Measurements from ENCODE around the gene ZNF134. TPM values are rescaled to one million over a fixed set of nuclear protein-coding genes. Genes with fewer than 3 reads are reported as not detected.

The ZNF134 gene
- total RNA-seq, 2 experiments from 2014 or later: 24.6 to 25.7 TPM

DNA sequence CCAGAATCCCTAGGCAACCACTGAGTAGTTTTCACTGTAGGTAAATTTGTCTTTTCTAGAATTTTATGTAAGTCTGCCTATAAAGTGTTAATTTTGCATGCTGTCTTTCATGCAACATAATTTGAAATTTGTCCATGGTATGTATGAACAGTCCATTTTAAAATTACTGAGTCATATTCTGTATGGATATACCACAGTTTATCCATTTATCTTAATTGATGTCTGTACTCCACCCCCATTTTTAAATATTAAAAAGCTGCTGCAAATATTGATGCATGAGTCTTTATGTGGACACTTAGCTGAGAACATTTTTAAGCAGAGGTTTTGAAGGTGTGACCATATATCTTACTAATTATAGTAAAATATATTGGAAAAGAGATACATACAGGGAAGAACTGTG, 9.0 kb downstream of the ZNF134 start:
- Histone ChIP-seq H3K36me3 (ENCODE audit: insufficient read depth, low read length) (peaks cover 48% of the 10 kb centered on the region), H3K9me3 (ENCODE audit: control insufficient read depth in 1 of 2, insufficient read depth in 1 of 2, low read length in 2 of 2) (peaks cover 58 to 90% of the 10 kb centered on the region in 2 experiments), H3K27me3 (ENCODE audit: control insufficient read depth in 1 of 2, insufficient read depth in 2 of 2, low read length in 2 of 2) (no peaks in the 10 kb centered on the region), H3K27ac (ENCODE audit: low read depth in 1 of 2, low read length in 2 of 2) (no peak overlapping the region), H3K4me1 (ENCODE audit: insufficient read depth, low read length) (no peaks in the 10 kb centered on the region), H3K4me3 (ENCODE audit: low read length) (no peak overlapping the region)
- Mint-ChIP-seq H3K4me3 (no peak overlapping the region), H3K27me3 (no peaks in the 10 kb centered on the region), H3K4me1 (ENCODE audit: low read depth) (no peaks in the 10 kb centered on the region), H3K36me3 (ENCODE audit: low read depth) (peaks cover 77% of the 10 kb centered on the region), H3K9me3 (peaks cover 20% of the 10 kb centered on the region), H3K27ac (no peak overlapping the region)
- ATAC-seq (ENCODE audit: poor library complexity) (no peak), DNase-seq (no peak)
- TF ChIP-seq CTCF (IDR thresholded peaks at IDR 0.05): no peak
- intact Hi-C loops (cut with DNase I, micrococcal nuclease): no loop called here
- CTCF ChIA-PET: no interaction called here
- POLR2A ChIA-PET: interaction anchor here (0.5 kb wide), 1 partner anchor 171 kb away, joined by 5 read pairs; no protein-coding TSS in a partner anchor

DNA sequence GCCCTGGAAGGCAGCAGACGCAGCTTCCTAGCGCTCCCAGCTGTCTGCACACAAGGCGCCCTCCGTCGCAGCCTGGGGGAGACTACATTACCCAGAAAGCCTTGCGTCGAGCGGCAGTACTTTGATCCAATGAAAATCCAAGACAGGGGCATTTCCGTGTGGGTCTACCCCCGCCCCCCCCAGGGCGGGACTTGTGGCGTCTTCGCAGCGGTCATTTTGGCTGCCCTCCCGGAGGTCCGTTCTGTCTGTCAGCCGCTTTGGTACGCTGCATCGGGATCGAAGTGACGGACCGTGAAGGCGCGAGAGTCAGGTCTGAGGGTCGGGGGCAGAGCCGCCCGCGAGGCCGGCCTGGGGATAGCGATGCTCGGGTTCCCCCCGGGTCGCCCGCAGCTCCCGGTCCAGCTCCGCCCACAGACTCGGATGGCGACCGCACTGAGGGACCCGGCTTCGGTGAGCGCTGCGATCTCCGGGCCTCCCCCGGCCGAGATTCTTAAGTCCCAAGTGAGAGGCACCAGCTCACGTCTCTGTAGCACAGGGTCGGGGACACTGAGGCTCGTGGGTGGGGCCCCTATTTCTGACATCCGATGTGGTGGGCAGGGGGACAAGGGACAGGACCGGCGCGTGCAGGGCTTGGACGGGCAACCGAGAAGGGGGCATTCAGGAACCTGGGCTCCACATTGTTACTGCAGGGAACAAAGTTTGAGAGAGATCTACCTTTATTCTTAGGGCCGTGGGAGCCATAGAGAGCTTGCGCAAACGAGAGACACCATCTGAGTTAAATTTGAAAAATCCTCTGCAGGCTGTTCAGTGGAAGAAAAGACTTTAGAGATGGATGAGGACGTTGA, 19.2 kb downstream of the ZNF134 start, which contains the start of gene ZNF211:
ZNF211 (plus strand) TSS at position 182 of the 845 bp plus-strand sequence; CDS start at position 361, 179 bp downstream.
- POLR2A ChIA-PET: interaction anchor here (0.6 to 2.3 kb wide), 20 partner anchors 8 to 640 kb away, joined by 3 to 13 read pairs (median 4); partner anchors contain the start of genes ZIK1, ZNF134, ZNF154 and ZNF274
- Histone ChIP-seq H3K4me3 (ENCODE audit: low read length) (peak within 1 kb of the TSS; percentile 87), H3K27ac (ENCODE audit: low read depth in 1 of 2, low read length in 2 of 2) (peak within 1 kb of the TSS; percentile 69 to 72), H3K27me3 (ENCODE audit: control insufficient read depth in 1 of 2, insufficient read depth in 2 of 2, low read length in 2 of 2) (no peaks in the 10 kb centered on the region), H3K9me3 (ENCODE audit: control insufficient read depth in 1 of 2, insufficient read depth in 1 of 2, low read length in 2 of 2) (peaks cover 15 to 23% of the 10 kb centered on the region in 2 experiments), H3K36me3 (ENCODE audit: insufficient read depth, low read length) (peaks cover 38% of the 10 kb centered on the region), H3K4me1 (ENCODE audit: insufficient read depth, low read length) (peaks cover 19% of the 10 kb centered on the region)
- H3K4me1 Mint-ChIP-seq (ENCODE audit: low read depth): peaks cover 31% of the 10 kb centered on the region
- CTCF ChIA-PET: interaction anchor here (0.6 to 1.7 kb wide), 3 partner anchors 49 to 529 kb away, joined by 3 to 8 read pairs (median 3); partner anchors contain the start of gene ZNF551
- H3K9me3 Mint-ChIP-seq: peaks cover 17% of the 10 kb centered on the region
- DNase-seq: peak; percentile 73 to 95 (median 84)
- H3K36me3 Mint-ChIP-seq (ENCODE audit: low read depth): peaks cover 70% of the 10 kb centered on the region
- intact Hi-C loops (cut with DNase I, micrococcal nuclease): loop anchor here (1.0 to 5.0 kb wide), 7 partner anchors 19 to 524 kb away; partner anchors contain the start of genes ZNF134 (in 2 of the 2), ZNF416 (in 2 of the 2), ZNF417 (in 1 of the 2) and ZNF551 (in 1 of the 2)
- no peak for TF ChIP-seq CTCF (IDR thresholded peaks at IDR 0.05)
- ATAC-seq (ENCODE audit: poor library complexity): peak; percentile 99
- H3K27ac Mint-ChIP-seq: peak within 1 kb of the TSS; percentile 76
- no peaks in the 10 kb centered on the region for H3K27me3 Mint-ChIP-seq
- peak within 1 kb of the TSS; percentile 98 for H3K4me3 Mint-ChIP-seq

- H3K27ac Mint-ChIP-seq: peak overlapping the region; percentile 76
- ChIA-PET CTCF (interaction anchor here (1.7 kb wide), 1 partner anchor 48 kb away, joined by 8 read pairs; the partner anchor contains the start of gene ZNF551), POLR2A (interaction anchor here (0.6 to 2.3 kb wide), 14 partner anchors 9 to 550 kb away, joined by 3 to 13 read pairs (median 4); partner anchors contain the start of genes ZNF134, ZNF154, ZNF274 and ZNF304)
- peaks cover 22% of the 10 kb centered on the region for H3K9me3 Mint-ChIP-seq
- ATAC-seq (ENCODE audit: poor library complexity): no peak
- Histone ChIP-seq H3K27me3 (ENCODE audit: control insufficient read depth in 1 of 2, insufficient read depth in 2 of 2, low read length in 2 of 2) (no peaks in the 10 kb centered on the region), H3K9me3 (ENCODE audit: control insufficient read depth in 1 of 2, insufficient read depth in 1 of 2, low read length in 2 of 2) (peaks cover 15 to 28% of the 10 kb centered on the region in 2 experiments), H3K4me3 (ENCODE audit: low read length) (peak overlapping the region; percentile 87), H3K27ac (ENCODE audit: low read depth in 1 of 2, low read length in 2 of 2) (no peak overlapping the region), H3K4me1 (ENCODE audit: insufficient read depth, low read length) (peaks cover 19% of the 10 kb centered on the region), H3K36me3 (ENCODE audit: insufficient read depth, low read length) (peaks cover 44% of the 10 kb centered on the region)
- DNase-seq: peak in 1 of 14 experiments; percentile 18
- peak overlapping the region; percentile 98 for H3K4me3 Mint-ChIP-seq
- no peaks in the 10 kb centered on the region for H3K27me3 Mint-ChIP-seq
- intact Hi-C loops (cut with DNase I, micrococcal nuclease): loop anchor here (1.0 to 5.0 kb wide), 7 partner anchors 19 to 524 kb away; partner anchors contain the start of genes ZNF134 (in 2 of the 2), ZNF416 (in 2 of the 2), ZNF417 (in 1 of the 2) and ZNF551 (in 1 of the 2)
- H3K36me3 Mint-ChIP-seq (ENCODE audit: low read depth): peaks cover 70% of the 10 kb centered on the region
- peaks cover 35% of the 10 kb centered on the region for H3K4me1 Mint-ChIP-seq (ENCODE audit: low read depth)
- TF ChIP-seq CTCF (IDR thresholded peaks at IDR 0.05): no peak
These were observed 19.7 kb downstream of the ZNF134 start for GRCh38 chr19:57633832-57634131.
